Stromal cell of bone marrow (primary cell): ENCODE measurements around the gene ZSCAN23.
"Not testable (repeated sequence)": the region's sequence is repeated elsewhere in the genome, so short reads cannot be mapped to it uniquely, and the experiment has no call there.

Experiments used
- DNase-seq: peaks from one replicate; pipeline ENCODE4 v3.0.0-alpha.2; 2012; ENCODE audit warnings: low read depth

The ZSCAN23 gene

GRCh38 chr6:28436404-28436803, 6.9 kb downstream of the ZSCAN23 start:
- DNase-seq = no peak

- no peak for DNase-seq
These were observed 10.2 kb downstream of the ZSCAN23 start for GRCh38 chr6:28433119-28433518.

- DNase-seq = no peak
These were observed 13.5 kb downstream of the ZSCAN23 start for GRCh38 chr6:28429781-28430180.

GRCh38 chr6:28425944-28426541, 17.2 kb downstream of the ZSCAN23 start:
- DNase-seq = no peak

GRCh38 chr6:28424163-28424562, 19.1 kb downstream of the ZSCAN23 start:
- DNase-seq = no peak

- DNase-seq = no peak
These were observed 19.7 kb downstream of the ZSCAN23 start for GRCh38 chr6:28423546-28423945.

GRCh38 chr6:28413681-28414080, 29.6 kb downstream of the ZSCAN23 start:
- DNase-seq = no peak

GRCh38 chr6:28410767-28411166, 32.5 kb downstream of the ZSCAN23 start:
- DNase-seq = no peak

GRCh38 chr6:28408076-28408802, 35.1 kb downstream of the ZSCAN23 start:
- DNase-seq = no peak

- no peak for DNase-seq
These were observed 35.9 kb downstream of the ZSCAN23 start for GRCh38 chr6:28407401-28407800.

- DNase-seq = not testable (repeated sequence)
These were observed 39.4 kb downstream of the ZSCAN23 start for GRCh38 chr6:28403923-28404322.

GRCh38 chr6:28402197-28402596, 41.1 kb downstream of the ZSCAN23 start:
- DNase-seq = no peak

- peak; percentile 41 for DNase-seq
These were observed 42.1 kb downstream of the ZSCAN23 start for GRCh38 chr6:28401172-28401571.

- no peak for DNase-seq
These were observed 43.2 kb downstream of the ZSCAN23 start for GRCh38 chr6:28400122-28400451.

GRCh38 chr6:28399350-28400121, 43.8 kb downstream of the ZSCAN23 start, which contains the start of gene ZSCAN12:
Gene ZSCAN12 (minus strand): TSS chr6:28399747. CDS start chr6:28398405, 1,342 bp downstream.
- DNase-seq = peak; percentile 76

- DNase-seq = no peak
These were observed 47.4 kb downstream of the ZSCAN23 start for GRCh38 chr6:28395918-28396317.

- no peak for DNase-seq
These were observed 49.2 kb downstream of the ZSCAN23 start for GRCh38 chr6:28393912-28394662.

- DNase-seq = no peak
These were observed 52.6 kb downstream of the ZSCAN23 start for GRCh38 chr6:28390688-28391087.

- no peak for DNase-seq
These were observed 59.2 kb downstream of the ZSCAN23 start for GRCh38 chr6:28384143-28384533.

- DNase-seq = peak; percentile 85
These were observed 59.8 kb downstream of the ZSCAN23 start for GRCh38 chr6:28383235-28384142.
